Measurements from ENCODE around the gene ARHGAP23. TPM values are rescaled to one million over a fixed set of nuclear protein-coding genes. Genes with fewer than 3 reads are reported as not detected.

The ARHGAP23 gene
- total RNA-seq, result 63.4 TPM
- long read RNA-seq, partial matches to known transcripts, result 0 of 16 reads
- long read RNA-seq, other reads (novel, unspliced or antisense), result 16 of 16 reads

GRCh38 chr17:38428112-38428642 is at the start of gene ARHGAP23:
ARHGAP23 (plus strand) TSS chr17:38428464; CDS start chr17:38428486, 22 bp downstream.
- no peak for DNase-seq (ENCODE audit: low spot score)

GRCh38 chr17:38379448-38379847 is 48.8 kb upstream of the ARHGAP23 start:
- DNase-seq (ENCODE audit: low spot score), result no peak

- no peak for DNase-seq (ENCODE audit: low spot score)
Measured at GRCh38 chr17:38395090-38395489, 33.2 kb upstream of the ARHGAP23 start.

- DNase-seq (ENCODE audit: low spot score), result no peak
Measured at GRCh38 chr17:38397227-38397626, 31.0 kb upstream of the ARHGAP23 start.

GRCh38 chr17:38400286-38400685 is 28.0 kb upstream of the ARHGAP23 start:
- DNase-seq (ENCODE audit: low spot score), result peak; percentile 33

GRCh38 chr17:38401459-38401858 is 26.8 kb upstream of the ARHGAP23 start:
- DNase-seq (ENCODE audit: low spot score), result no peak

GRCh38 chr17:38402897-38403296 is 25.4 kb upstream of the ARHGAP23 start:
- no peak for DNase-seq (ENCODE audit: low spot score)

- no peak for DNase-seq (ENCODE audit: low spot score)
Measured at GRCh38 chr17:38403491-38403890, 24.8 kb upstream of the ARHGAP23 start.

- no peak for DNase-seq (ENCODE audit: low spot score)
Measured at GRCh38 chr17:38404174-38404943, 23.9 kb upstream of the ARHGAP23 start.

- DNase-seq (ENCODE audit: low spot score), result no peak
Measured at GRCh38 chr17:38405654-38406053, 22.6 kb upstream of the ARHGAP23 start.

GRCh38 chr17:38410201-38410600 is 18.1 kb upstream of the ARHGAP23 start:
- DNase-seq (ENCODE audit: low spot score), result no peak

- DNase-seq (ENCODE audit: low spot score), result no peak
Measured at GRCh38 chr17:38415250-38416194, 12.7 kb upstream of the ARHGAP23 start.

GRCh38 chr17:38416840-38417209 is 11.4 kb upstream of the ARHGAP23 start:
- no peak for DNase-seq (ENCODE audit: low spot score)

- DNase-seq (ENCODE audit: low spot score), result no peak
Measured at GRCh38 chr17:38417210-38417951, 10.9 kb upstream of the ARHGAP23 start.

GRCh38 chr17:38418062-38418692 is 10.1 kb upstream of the ARHGAP23 start:
- DNase-seq (ENCODE audit: low spot score), result no peak

GRCh38 chr17:38418693-38419507 is 9.4 kb upstream of the ARHGAP23 start:
- DNase-seq (ENCODE audit: low spot score), result no peak

- DNase-seq (ENCODE audit: low spot score), result no peak
Measured at GRCh38 chr17:38419508-38419981, 8.7 kb upstream of the ARHGAP23 start.

GRCh38 chr17:38420518-38420917 is 7.7 kb upstream of the ARHGAP23 start:
- DNase-seq (ENCODE audit: low spot score), result no peak

GRCh38 chr17:38421171-38421841 is 7.0 kb upstream of the ARHGAP23 start:
- no peak for DNase-seq (ENCODE audit: low spot score)
